Liver (tissue), 9 donors: Measurements from ENCODE around the gene SERPINB12. TPM values are rescaled to one million over a fixed set of nuclear protein-coding genes. Genes with fewer than 3 reads are reported as not detected.

Experiments
- DNase-seq: peaks from one replicate; pipeline ENCODE4 v3.0.0-alpha.2; 2017; ENCODE audit warnings: low spot score
- H3K27ac ChIP-seq, 2 donors: one replicate each; pipeline ENCODE4 v1.7.0; 2013; ENCODE audit warnings: inconsistent platforms in 2 of 2, low read length in 2 of 2, control low read depth in 1 of 2, low read depth in 1 of 2, mild to moderate bottlenecking in 1 of 2
- H3K27me3 ChIP-seq, 4 donors: one replicate each; pipeline versions ENCODE4 v1.6.1 to v1.7.0; 2013; ENCODE audit warnings: low read length in 3 of 4, inconsistent platforms in 1 of 4, mild to moderate bottlenecking in 1 of 4, moderate library complexity in 1 of 4; ENCODE audit not compliant: control insufficient read depth in 4 of 4, insufficient read depth in 4 of 4
- H3K36me3 ChIP-seq, 4 donors: one replicate each; pipeline versions ENCODE4 v1.6.1 to v1.7.0; 2013; ENCODE audit warnings: low read length in 3 of 4, mild to moderate bottlenecking in 3 of 4, low read depth in 1 of 4, moderate library complexity in 1 of 4; ENCODE audit not compliant: control insufficient read depth in 4 of 4, insufficient read depth in 3 of 4
- H3K4me1 ChIP-seq, 4 donors: one replicate each; pipeline versions ENCODE4 v1.6.1 to v1.7.0; 2013; ENCODE audit warnings: low read length in 3 of 4, mild to moderate bottlenecking in 3 of 4, moderate library complexity in 1 of 4; ENCODE audit not compliant: control insufficient read depth in 4 of 4, insufficient read depth in 4 of 4
- H3K4me3 ChIP-seq, 3 donors: one replicate each; pipeline versions ENCODE4 v1.6.1 to v1.7.0; 2013; ENCODE audit warnings: low read length in 3 of 3, control low read depth in 1 of 3, low read depth in 1 of 3, mild to moderate bottlenecking in 1 of 3
- H3K9ac ChIP-seq, 2 donors: one replicate each; pipeline ENCODE4 v1.7.0; 2013; ENCODE audit warnings: low read length in 2 of 2, mild to moderate bottlenecking in 2 of 2, moderate library complexity in 2 of 2, control low read depth in 1 of 2, low read depth in 1 of 2
- H3K9me3 ChIP-seq, 4 donors: one replicate each; pipeline versions ENCODE4 v1.6.1 to v1.7.0; 2013; ENCODE audit warnings: low read length in 3 of 4; ENCODE audit not compliant: control insufficient read depth in 4 of 4
- ATF3 ChIP-seq: IDR thresholded peaks from 2 replicates; pipeline ENCODE4 v1.6.1; 2016; ENCODE audit warnings: antibody characterized with exemption
- CTCF ChIP-seq: fragments of 150-350 bp; IDR thresholded peaks from 2 replicates; pipeline ENCODE4 v1.5.1; 2017; ENCODE audit warnings: improper control_type of control experiment, low read depth, low read length; ENCODE audit not compliant: missing input control
- EGR1 ChIP-seq, 2 donors: IDR thresholded peaks; 2 replicates each; pipeline ENCODE4 v1.6.1; 2016 to 2018; ENCODE audit warnings: antibody characterized with exemption in 2 of 2, low read depth in 2 of 2
- FOXA1 ChIP-seq: IDR thresholded peaks from 2 replicates; pipeline ENCODE4 v1.6.1; 2016; ENCODE audit warnings: antibody characterized with exemption
- FOXA2 ChIP-seq: IDR thresholded peaks from 2 replicates; pipeline ENCODE4 v1.6.1; 2016; ENCODE audit warnings: antibody characterized with exemption
- GABPA ChIP-seq, 2 donors: IDR thresholded peaks in 1 of 2; conservative IDR thresholded peaks in 1 of 2; 2 replicates each; pipeline ENCODE4 v1.6.1; 2016; ENCODE audit warnings: antibody characterized with exemption in 2 of 2, mild to moderate bottlenecking in 1 of 2, moderate library complexity in 1 of 2
- HNF4A ChIP-seq, 2 donors: conservative IDR thresholded peaks; 2 replicates each; pipeline ENCODE4 v1.6.1; 2016; ENCODE audit warnings: antibody characterized with exemption in 2 of 2, mild to moderate bottlenecking in 2 of 2
- HNF4G ChIP-seq: IDR thresholded peaks from 2 replicates; pipeline ENCODE4 v1.6.1; 2016; ENCODE audit warnings: antibody characterized with exemption
- JUND ChIP-seq, 2 donors: IDR thresholded peaks; 2 replicates each; pipeline ENCODE4 v1.6.1; 2016; ENCODE audit warnings: antibody characterized with exemption in 2 of 2
- MAX ChIP-seq: IDR thresholded peaks from 2 replicates; pipeline ENCODE4 v1.6.1; 2016; ENCODE audit warnings: antibody characterized with exemption
- NR2F2 ChIP-seq: IDR thresholded peaks from 2 replicates; pipeline ENCODE4 v1.6.1; 2016; ENCODE audit warnings: antibody characterized with exemption
- RAD21 ChIP-seq, 2 donors: IDR thresholded peaks; 2 replicates each; pipeline ENCODE4 v1.6.1; 2016; ENCODE audit warnings: antibody characterized with exemption in 2 of 2, mild to moderate bottlenecking in 2 of 2
- REST ChIP-seq: IDR thresholded peaks from 2 replicates; pipeline ENCODE4 v1.6.1; 2016; ENCODE audit warnings: antibody characterized with exemption, mild to moderate bottlenecking
- RXRA ChIP-seq, 2 donors: IDR thresholded peaks; 2 replicates each; pipeline ENCODE4 v1.6.1; 2017 to 2018; ENCODE audit warnings: antibody characterized with exemption in 2 of 2, mild to moderate bottlenecking in 1 of 2
- TAF1 ChIP-seq: conservative IDR thresholded peaks from 2 replicates; pipeline ENCODE4 v1.6.1; 2016; ENCODE audit warnings: antibody characterized with exemption, mild to moderate bottlenecking
- YY1 ChIP-seq: IDR thresholded peaks from 2 replicates; pipeline ENCODE4 v1.6.1; 2016; ENCODE audit warnings: antibody characterized with exemption, mild to moderate bottlenecking
- ZBTB33 ChIP-seq: IDR thresholded peaks from 2 replicates; pipeline ENCODE4 v1.6.1; 2016; ENCODE audit warnings: antibody characterized with exemption
- WGBS: extraction: QIAGEN DNeasy Blood & Tissue Kit; methylation state at CpG from one replicate; pipeline ENCODE4 v1.1.7; 2013; 5-methylcytosine and 5-hydroxymethylcytosine counted together
- polyA plus RNA-seq, 2 donors: library from polyadenylated mRNA; stranded (reverse) in 1 of 2; unstranded in 1 of 2; fragments of 200-250 nt in 1 of 2; fragments of >200 nt in 1 of 2; fragmentation: Nextera tagmentation in 1 of 2; extraction: Ambion mirVana in 1 of 2; gene quantifications; one replicate each; pipeline versions ENCODE4 v1.2.1 to v1.2.3, GENCODE V29; 2013 to 2015
- total RNA-seq, 2 donors: library from RNA; depleted of rRNA; stranded (reverse); fragments of >200 nt; gene quantifications; one replicate each; pipeline ENCODE4 v1.2.3, GENCODE V29; 2014
- donor health status: healthy.
- donor health status: healthy.
- donor health status: healthy.
- donor health status: healthy.
- donor health status: healthy.

Gene SERPINB12
- total and polyA plus RNA-seq, 4 donors: not detected

- no peaks in the 10 kb centered on the region for H3K27me3 ChIP-seq
- 77% methylated on average over 6 of the region's 6 CpGs for WGBS
- no peaks in the 10 kb centered on the region for H3K9me3 ChIP-seq
- H3K9ac ChIP-seq: no peak overlapping the region
- H3K4me3 ChIP-seq: no peak overlapping the region
- H3K36me3 ChIP-seq: no peaks in the 10 kb centered on the region
- H3K4me1 ChIP-seq: no peaks in the 10 kb centered on the region
- H3K27ac ChIP-seq: no peak overlapping the region
- no peak for DNase-seq
- TF ChIP-seq JUND (IDR thresholded peaks at IDR 0.05) (no peak), YY1 (no peak), FOXA2 (no peak), MAX (no peak), NR2F2 (no peak), REST (no peak), TAF1 (no peak), RAD21 (IDR thresholded peaks at IDR 0.05) (no peak), HNF4G (no peak), CTCF (no peak), GABPA (IDR thresholded peaks at IDR 0.05 in 1 of 2, conservative IDR thresholded peaks at IDR 0.05 in 1 of 2) (no peak), RXRA (IDR thresholded peaks at IDR 0.05) (no peak), FOXA1 (no peak), HNF4A (conservative IDR thresholded peaks at IDR 0.05) (no peak), ZBTB33 (no peak)
Measured at GRCh38 chr18:63570721-63571120, 28.6 kb downstream of the SERPINB12 start.

GRCh38 chr18:63575681-63576080 lies 33.5 kb downstream of the SERPINB12 start:
- Histone ChIP-seq H3K9ac (no peak overlapping the region), H3K27me3 (peaks cover 0 to 3% (median 0%) of the 10 kb centered on the region in 4 donors), H3K27ac (no peak overlapping the region), H3K36me3 (no peaks in the 10 kb centered on the region), H3K4me3 (no peak overlapping the region), H3K4me1 (no peaks in the 10 kb centered on the region), H3K9me3 (no peaks in the 10 kb centered on the region)
- no peak for DNase-seq
- TF ChIP-seq EGR1 (IDR thresholded peaks at IDR 0.05; ENCODE audit: low read depth in 2 of 2): no peak
- no peak for TF ChIP-seq REST
- no peak for TF ChIP-seq ATF3
- TF ChIP-seq HNF4G: no peak
- no peak for TF ChIP-seq FOXA2
- no peak for TF ChIP-seq ZBTB33
- TF ChIP-seq TAF1: no peak
- TF ChIP-seq RAD21 (IDR thresholded peaks at IDR 0.05): no peak
- no peak for TF ChIP-seq RXRA (IDR thresholded peaks at IDR 0.05)
